NB4 (cell line): ENCODE data around the gene C16orf54.
"Not testable (repeated sequence)": the region's sequence is repeated elsewhere in the genome, so short reads cannot be mapped to it uniquely, and the experiment has no call there.

Experiments
- DNase-seq: peaks from one replicate; pipeline ENCODE4 v3.0.0; 2010; ENCODE audit warnings: low read depth
- H3K4me3 ChIP-seq: one replicate; pipeline ENCODE4 v1.5.1; 2011; ENCODE audit warnings: mild to moderate bottlenecking, low read depth, low read length, moderate library complexity
- MYC ChIP-seq: IDR thresholded peaks from 2 replicates; pipeline ENCODE4 v1.6.1; 2011; ENCODE audit warnings: low read depth, low read length
- POLR2A ChIP-seq: IDR thresholded peaks from 2 replicates; pipeline ENCODE4 v1.6.1; 2011; ENCODE audit warnings: mild to moderate bottlenecking; ENCODE audit not compliant: insufficient read length; ENCODE audit errors: extremely low read depth
- TF ChIP-seq, protein P1 (sequence below): IDR thresholded peaks from 2 replicates; pipeline ENCODE4 v1.6.1; 2011; ENCODE audit warnings: low read depth, low read length
- TF ChIP-seq, protein P2 (sequence below): IDR thresholded peaks from one replicate; pipeline ENCODE4 v1.5.1; 2012; ENCODE audit warnings: low read depth, low read length

The C16orf54 gene

DNA sequence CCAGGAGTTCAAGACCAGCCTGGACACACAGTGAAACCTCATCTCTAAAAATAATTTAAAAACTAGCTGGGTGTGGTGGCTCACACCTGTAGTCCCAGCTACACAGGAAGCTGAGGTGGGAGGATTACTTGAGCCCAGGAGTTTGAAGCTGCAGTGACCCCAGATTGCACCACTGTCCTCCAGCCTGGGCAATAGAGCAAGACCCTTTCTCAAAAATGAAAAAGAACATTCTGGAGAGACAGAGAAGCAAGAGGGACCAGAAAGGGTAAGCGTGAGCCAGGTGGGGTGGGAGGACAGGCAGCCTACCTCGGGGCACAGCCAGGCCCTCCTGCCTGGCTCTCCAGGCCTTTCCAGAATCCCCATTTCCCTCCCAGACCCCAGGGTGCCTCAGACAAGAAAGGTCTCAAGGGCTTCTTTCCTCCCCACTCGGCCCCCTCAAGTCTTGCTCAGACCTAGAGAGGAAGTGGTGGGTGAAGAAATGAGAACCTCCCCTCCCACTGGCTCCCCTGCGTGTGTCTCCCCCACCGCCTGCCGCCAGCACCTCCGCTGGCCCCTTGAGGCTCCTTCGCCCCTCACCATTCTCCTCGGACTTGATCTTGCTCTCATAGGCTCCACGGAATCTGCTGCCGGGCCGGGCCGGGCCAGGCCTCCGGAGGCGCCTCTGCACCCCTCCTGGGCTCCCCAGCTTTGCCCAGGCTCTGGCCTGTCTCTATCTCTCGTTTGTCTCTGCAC lies 503 bp downstream of the C16orf54 start:
- DNase-seq, result peak; percentile 94
- H3K4me3 ChIP-seq, result peak overlapping the region; percentile 74
- TF ChIP-seq POLR2A (no peak), MYC (peak; percentile 64; the same call in 1 of the 2 replicates)
- TF ChIP-seq, protein P1, sequence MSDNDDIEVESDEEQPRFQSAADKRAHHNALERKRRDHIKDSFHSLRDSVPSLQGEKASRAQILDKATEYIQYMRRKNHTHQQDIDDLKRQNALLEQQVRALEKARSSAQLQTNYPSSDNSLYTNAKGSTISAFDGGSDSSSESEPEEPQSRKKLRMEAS, result peak; percentile 52
- TF ChIP-seq, protein P2, sequence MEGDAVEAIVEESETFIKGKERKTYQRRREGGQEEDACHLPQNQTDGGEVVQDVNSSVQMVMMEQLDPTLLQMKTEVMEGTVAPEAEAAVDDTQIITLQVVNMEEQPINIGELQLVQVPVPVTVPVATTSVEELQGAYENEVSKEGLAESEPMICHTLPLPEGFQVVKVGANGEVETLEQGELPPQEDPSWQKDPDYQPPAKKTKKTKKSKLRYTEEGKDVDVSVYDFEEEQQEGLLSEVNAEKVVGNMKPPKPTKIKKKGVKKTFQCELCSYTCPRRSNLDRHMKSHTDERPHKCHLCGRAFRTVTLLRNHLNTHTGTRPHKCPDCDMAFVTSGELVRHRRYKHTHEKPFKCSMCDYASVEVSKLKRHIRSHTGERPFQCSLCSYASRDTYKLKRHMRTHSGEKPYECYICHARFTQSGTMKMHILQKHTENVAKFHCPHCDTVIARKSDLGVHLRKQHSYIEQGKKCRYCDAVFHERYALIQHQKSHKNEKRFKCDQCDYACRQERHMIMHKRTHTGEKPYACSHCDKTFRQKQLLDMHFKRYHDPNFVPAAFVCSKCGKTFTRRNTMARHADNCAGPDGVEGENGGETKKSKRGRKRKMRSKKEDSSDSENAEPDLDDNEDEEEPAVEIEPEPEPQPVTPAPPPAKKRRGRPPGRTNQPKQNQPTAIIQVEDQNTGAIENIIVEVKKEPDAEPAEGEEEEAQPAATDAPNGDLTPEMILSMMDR, result no peak

DNA sequence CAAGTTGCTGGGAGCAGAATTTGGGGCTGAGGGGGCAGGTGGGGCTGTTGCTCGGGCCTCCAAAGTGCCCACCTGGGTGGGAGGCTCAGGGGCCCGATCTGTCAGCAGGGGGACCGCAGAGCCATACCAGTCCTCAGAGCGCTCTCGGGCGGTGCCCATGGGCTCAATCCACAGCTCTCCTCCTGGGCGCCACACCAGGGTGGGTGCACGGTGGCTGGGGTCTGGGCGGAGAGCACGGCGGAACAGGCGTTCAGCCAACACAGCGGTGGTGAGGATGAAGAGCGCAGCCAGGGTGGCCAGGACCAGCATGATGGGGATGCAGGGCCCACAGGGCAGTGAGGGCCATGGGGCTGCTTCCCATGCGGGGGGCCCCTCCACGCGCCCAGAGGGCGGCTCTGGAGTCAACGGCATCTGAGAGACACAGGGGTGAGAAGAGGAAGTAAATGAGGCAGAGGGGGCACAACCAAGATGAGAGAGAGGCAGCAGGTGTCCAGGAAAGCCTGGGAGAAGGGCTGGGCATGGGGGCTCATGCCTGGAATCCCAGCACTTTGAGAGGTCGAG lies 1.2 kb downstream of the C16orf54 start:
- TF ChIP-seq, protein P1, result peak; percentile 44
- TF ChIP-seq, protein P2, result no peak
- TF ChIP-seq POLR2A (no peak), MYC (peak; percentile 54; the same call in 1 of the 2 replicates)
- peak overlapping the region; percentile 74 for H3K4me3 ChIP-seq
- DNase-seq, result peak; percentile 72

DNA sequence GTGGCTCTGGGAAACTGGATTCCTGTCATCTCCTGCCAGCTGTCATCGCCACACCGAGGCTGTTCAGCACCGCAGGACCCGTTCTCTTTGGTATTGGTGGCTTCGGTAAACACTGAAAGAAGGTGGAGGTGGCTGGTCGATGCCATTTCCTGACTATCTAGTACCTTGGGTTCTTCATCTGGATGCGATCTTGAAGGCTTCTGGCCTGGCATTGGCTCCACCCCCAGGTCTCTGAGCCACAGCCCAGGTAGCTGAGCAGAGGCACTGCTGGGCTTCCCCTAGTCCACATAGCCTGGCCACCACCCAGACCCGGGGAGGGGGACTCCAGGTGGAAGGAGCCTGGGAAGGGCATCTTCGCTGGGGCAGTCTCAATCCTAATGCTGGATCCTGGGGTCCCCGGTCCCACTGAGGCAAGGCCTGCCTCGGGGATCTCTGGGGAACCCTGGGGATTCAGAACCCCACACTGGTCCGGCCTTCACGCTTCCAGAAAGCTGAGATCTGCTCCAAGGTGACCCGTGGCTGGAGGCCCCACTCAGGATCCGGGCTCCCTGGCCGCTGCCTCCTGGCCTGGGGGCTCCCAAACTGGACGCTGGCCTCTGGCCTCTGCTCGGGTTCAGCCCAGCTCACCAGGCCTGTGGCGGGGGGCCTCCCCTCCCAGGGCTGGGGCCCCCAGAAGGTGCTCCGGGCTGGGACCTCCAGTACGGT lies 1.8 kb downstream of the C16orf54 start:
- DNase-seq, result no peak
- no peak overlapping the region for H3K4me3 ChIP-seq
- TF ChIP-seq, protein P2, result no peak
- no peak for TF ChIP-seq MYC
- TF ChIP-seq, protein P1, result no peak
- no peak for TF ChIP-seq POLR2A

DNA sequence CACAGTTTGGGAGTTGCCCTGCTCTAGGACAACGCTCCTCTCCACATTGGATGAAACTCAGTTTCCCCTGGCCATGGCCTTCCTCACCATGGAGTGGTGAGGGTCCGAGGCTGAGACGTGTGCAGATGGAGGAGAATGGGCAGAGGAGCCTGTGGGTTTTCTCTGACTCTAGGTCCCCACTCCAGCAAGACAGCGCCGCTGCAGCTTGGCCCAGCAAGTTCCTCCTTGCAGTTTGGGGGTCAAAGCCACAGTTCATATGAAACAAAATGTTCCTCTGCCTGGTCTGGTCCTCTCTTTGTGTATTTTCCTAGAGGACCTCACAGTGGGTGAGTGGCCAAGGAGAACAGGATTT lies 2.3 kb downstream of the C16orf54 start:
- no peak for TF ChIP-seq MYC
- TF ChIP-seq, protein P1, result no peak
- no peak for TF ChIP-seq POLR2A
- TF ChIP-seq, protein P2, result no peak

DNA sequence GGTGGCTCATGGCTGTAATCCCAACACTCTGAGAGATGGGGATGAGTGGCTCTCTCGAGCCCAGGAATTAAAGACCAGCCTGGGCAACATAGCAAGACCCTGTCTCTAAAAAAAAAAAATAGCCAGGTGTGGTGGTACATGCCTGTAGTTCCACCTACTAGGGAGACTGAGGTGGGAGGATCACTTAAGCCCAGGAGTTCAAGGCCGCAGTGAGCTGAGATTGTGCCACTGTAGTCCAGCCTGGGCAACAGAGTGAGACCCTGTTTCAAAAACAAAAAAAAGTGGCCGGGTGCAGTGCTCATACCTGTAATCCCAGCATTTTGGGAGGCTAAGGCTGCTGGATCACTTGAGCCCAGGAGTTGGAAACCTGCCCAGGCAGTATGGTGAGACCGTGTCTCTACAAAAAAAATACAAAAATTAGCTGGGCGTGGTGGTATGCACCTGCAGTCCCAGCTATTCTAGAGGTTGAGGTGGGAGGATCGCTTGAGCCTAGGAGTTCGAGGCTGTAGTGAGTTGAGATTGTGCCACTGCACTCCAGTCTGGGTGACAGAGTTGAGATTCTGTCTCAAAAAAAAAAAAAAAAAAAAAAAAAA lies 3.0 kb downstream of the C16orf54 start:
- DNase-seq, result no peak
- H3K4me3 ChIP-seq, result no peak overlapping the region
- TF ChIP-seq MYC, result no peak
- TF ChIP-seq, protein P1, result no peak
- no peak for TF ChIP-seq POLR2A
- TF ChIP-seq, protein P2, result no peak

More for the DNA sequence above, 2.3 kb downstream of the C16orf54 start:
- DNase-seq, result peak; percentile 36
- H3K4me3 ChIP-seq, result no peak overlapping the region

DNA sequence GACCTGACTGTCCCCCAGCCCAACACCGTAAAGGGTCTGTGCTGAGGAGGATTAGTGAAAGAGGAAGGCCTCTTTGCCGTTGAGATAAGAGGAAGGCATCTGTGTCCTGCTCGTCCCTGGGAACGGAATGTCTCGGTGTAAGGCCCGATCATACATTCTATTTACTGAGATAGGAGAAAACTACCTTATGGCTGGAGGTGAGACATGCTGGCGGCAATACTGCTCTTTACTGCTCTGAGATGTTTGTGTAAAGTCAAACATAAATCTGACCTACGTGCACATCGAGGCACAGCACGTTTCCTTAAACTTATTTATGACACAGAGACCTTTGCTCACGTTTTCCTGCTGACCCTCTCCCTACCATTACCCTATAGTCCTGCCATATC lies 5.2 kb downstream of the C16orf54 start:
- H3K4me3 ChIP-seq, DNase-seq: not testable (repeated sequence)

DNA sequence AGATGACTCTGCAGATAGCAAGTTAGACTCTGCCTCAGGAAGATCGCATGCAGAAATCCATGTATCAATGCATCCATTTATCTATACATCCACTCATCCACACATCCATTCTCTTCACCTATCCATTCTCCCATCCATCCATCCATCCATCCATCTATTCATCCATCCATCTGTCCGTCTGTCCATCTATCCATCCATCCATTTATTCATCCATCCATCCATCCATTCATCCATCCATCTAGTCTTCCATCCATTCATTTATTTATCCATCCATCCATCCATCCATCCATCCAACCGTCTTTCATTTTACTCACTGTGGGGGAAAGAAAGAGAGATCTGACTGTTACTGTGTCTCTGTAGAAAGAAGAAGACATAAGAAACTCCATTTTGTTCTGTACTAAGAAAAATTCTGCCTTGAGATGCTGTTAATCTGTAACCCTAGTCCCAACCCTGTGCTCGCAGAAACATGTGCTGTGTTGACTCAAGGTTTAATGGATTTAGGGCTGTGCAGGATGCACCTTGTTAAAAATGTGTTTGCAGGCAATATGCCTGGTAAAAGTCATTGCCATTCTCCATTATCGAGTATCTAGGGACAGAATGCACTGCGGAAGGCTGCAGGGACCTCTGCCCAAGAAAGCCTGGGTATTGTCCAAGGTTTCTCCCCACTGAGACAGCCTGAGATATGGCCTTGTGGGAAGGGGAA lies 5.7 kb downstream of the C16orf54 start:
- H3K4me3 ChIP-seq, DNase-seq: not testable (repeated sequence)
